ENCODE results near the gene PHF20.

PHF20 gene

GRCh38 chr20:35734777-35735649, 36.8 kb upstream of the PHF20 start:
- TF ChIP-seq CTCF (IDR thresholded peaks at IDR 0.05; ENCODE audit: insufficient read depth, low read depth, low read length, missing control alignments), result no peak
- no peak for DNase-seq (ENCODE audit: low read depth)
- no peak overlapping the region for H3K4me3 ChIP-seq (ENCODE audit: low read length)

GRCh38 chr20:35735826-35736470, 35.9 kb upstream of the PHF20 start:
- DNase-seq (ENCODE audit: low read depth), result no peak
- H3K4me3 ChIP-seq (ENCODE audit: low read length), result peak overlapping the region; percentile 13

DNA sequence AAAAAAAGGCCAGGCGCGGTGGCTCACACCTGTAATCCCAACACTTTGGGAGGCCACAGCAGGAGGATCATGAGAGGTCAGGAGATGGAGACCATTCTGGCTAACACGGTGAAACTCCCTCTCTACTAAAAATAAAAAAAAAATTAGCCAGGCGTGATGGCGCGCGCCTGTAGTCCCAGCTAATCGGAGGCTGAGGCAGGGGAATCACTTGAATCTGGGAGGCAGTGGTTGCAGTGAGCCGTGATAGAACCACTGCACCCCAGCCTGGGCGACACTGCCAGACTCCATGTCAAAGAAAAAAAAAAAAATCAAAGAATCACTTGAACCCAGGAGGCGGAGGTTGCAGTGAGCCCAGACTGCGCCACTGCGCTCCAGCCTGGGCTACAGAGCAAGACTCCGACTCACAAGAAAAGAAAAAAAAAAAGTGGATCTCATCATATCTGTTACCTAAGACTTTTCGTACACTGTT, 33.9 kb upstream of the PHF20 start:
- TF ChIP-seq CTCF (IDR thresholded peaks at IDR 0.05; ENCODE audit: insufficient read depth, low read depth, low read length, missing control alignments), result no peak
- no peak overlapping the region for H3K4me3 ChIP-seq (ENCODE audit: low read length)
- DNase-seq (ENCODE audit: low read depth), result no peak

More at GRCh38 chr20:35735826-35736470, 35.9 kb upstream of the PHF20 start:
- TF ChIP-seq CTCF (IDR thresholded peaks at IDR 0.05; ENCODE audit: insufficient read depth, low read depth, low read length, missing control alignments), result no peak

DNA sequence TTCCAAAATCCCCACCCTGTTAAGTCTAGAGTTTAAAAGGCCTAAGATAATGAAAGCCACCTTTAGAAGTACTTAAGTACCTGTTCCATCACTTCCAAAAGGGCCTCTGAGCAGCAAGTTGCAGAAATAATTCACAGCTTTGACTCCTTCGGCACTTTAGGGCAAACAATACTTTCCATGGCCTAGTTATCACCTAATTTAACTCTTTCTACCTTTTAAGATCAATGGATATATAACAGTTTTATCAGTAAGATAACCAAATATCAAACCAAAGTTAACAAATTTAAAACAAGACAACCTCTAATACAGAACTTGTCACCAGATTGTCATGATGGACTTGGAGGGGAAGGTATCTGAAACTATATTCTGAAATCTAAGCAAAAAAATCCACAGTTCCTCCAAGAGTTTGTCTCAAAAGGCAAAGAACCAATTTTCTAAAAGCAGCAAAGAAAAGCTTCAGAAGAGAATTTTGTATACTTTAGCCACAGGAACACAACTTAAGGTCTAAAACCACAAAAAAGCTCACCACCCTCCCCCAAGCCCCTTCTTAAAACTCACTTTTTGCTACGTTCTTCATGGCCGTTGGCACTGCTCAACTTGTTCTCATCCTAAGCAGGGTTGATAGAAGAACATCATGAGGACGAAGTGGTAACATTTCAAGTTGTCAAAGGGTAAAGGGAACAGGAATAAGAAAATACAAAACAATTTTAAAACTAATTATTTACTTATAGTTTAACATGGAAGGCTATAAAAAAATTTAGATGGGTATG, 33.2 kb upstream of the PHF20 start:
- no peak for DNase-seq (ENCODE audit: low read depth)
- peak overlapping the region; percentile 5 for H3K4me3 ChIP-seq (ENCODE audit: low read length)
- no peak for TF ChIP-seq CTCF (IDR thresholded peaks at IDR 0.05; ENCODE audit: insufficient read depth, low read depth, low read length, missing control alignments)

- H3K4me3 ChIP-seq (ENCODE audit: low read length), result peak overlapping the region; percentile 99
- peak; percentile 32 for TF ChIP-seq CTCF (IDR thresholded peaks at IDR 0.05; ENCODE audit: insufficient read depth, low read depth, low read length, missing control alignments)
- peak; percentile 62 for DNase-seq (ENCODE audit: low read depth)
These were observed 32.3 kb upstream of the PHF20 start for GRCh38 chr20:35739294-35740163.
